OCI-LY7 (cell line): ENCODE results near the gene DDX54. TPM values are rescaled to one million over a fixed set of nuclear protein-coding genes. Genes with fewer than 3 reads are reported as not detected.

ENCODE experiments used
- BruUV-seq: library from RNA; stranded (reverse); fragments of 400-500 nt; replicated peaks from 2 replicates; lab custom pipeline; 2021; lab: Mats Ljungman, UMichigan
- CTCF ChIA-PET: fragments of 300-600 bp; sonication (Branson Sonifier 250); formaldehyde crosslinking; loops from one replicate; lab custom pipeline; 2022; ENCODE audit warnings: antibody characterized with exemption; ENCODE audit not compliant: unreplicated experiment; lab: Charles Lee
- POLR2A ChIA-PET: fragments of 300-600 bp; sonication (Branson Sonifier 250); formaldehyde crosslinking; loops from one replicate; lab custom pipeline; 2022; ENCODE audit warnings: antibody characterized with exemption; lab: Charles Lee
- DNase-seq: peaks from one replicate; pipeline ENCODE4 v3.0.0-alpha.2; 2015; ENCODE audit warnings: low spot score
- H2AFZ ChIP-seq: fragments of 200-600 bp; sonication (generic), shearing (Covaris generic); 2 replicates; pipeline ENCODE4 v1.6.1; 2014; ENCODE audit warnings: mild to moderate bottlenecking, antibody characterized with exemption, low read length, moderate library complexity
- H3K27ac ChIP-seq: fragments of 200-600 bp; sonication (generic); 2 replicates; pipeline ENCODE4 v1.5.1; 2014; ENCODE audit warnings: mixed run types, low read depth, mild to moderate bottlenecking, moderate library complexity, low read length, inconsistent platforms; ENCODE audit not compliant: poor library complexity, severe bottlenecking
- H3K36me3 ChIP-seq: fragments of 200-600 bp; sonication (generic); 2 replicates; pipeline ENCODE4 v1.6.1; 2014; ENCODE audit warnings: mild to moderate bottlenecking, antibody characterized with exemption, low read length, moderate library complexity, mixed read lengths; ENCODE audit not compliant: insufficient read depth
- H3K4me1 ChIP-seq: fragments of 200-600 bp; sonication (generic); 2 replicates; pipeline ENCODE4 v1.5.1; 2014; ENCODE audit warnings: mild to moderate bottlenecking, low read length; ENCODE audit not compliant: insufficient read depth, poor library complexity, severe bottlenecking
- H3K4me2 ChIP-seq: fragments of 200-600 bp; sonication (generic); 2 replicates; pipeline ENCODE4 v1.6.1; 2014; ENCODE audit warnings: mild to moderate bottlenecking, low read length
- H3K4me3 ChIP-seq: fragments of 200-600 bp; sonication (generic); 2 replicates; pipeline ENCODE4 v1.5.1; 2014; ENCODE audit warnings: mild to moderate bottlenecking, low read depth, low read length; ENCODE audit not compliant: poor library complexity, severe bottlenecking
- H3K79me2 ChIP-seq: fragments of 200-600 bp; sonication (generic); 2 replicates; pipeline ENCODE4 v1.6.1; 2016; ENCODE audit warnings: low read depth, mild to moderate bottlenecking, low read length, moderate library complexity, mixed read lengths; ENCODE audit not compliant: insufficient read depth
- H3K9me2 ChIP-seq: fragments of 200-600 bp; sonication (generic); 2 replicates; pipeline ENCODE4 v1.6.1; 2016; ENCODE audit warnings: mild to moderate bottlenecking, low read length, mixed read lengths; ENCODE audit not compliant: insufficient read depth
- H3K9me3 ChIP-seq: fragments of 200-600 bp; sonication (generic); 2 replicates; pipeline ENCODE4 v1.6.1; 2014; ENCODE audit warnings: mild to moderate bottlenecking, mixed run types, low read length, mixed read lengths
- H4K20me1 ChIP-seq: fragments of 200-600 bp; sonication (generic); 2 replicates; pipeline ENCODE4 v1.6.1; 2014; ENCODE audit warnings: mild to moderate bottlenecking, antibody characterized with exemption, low read length, moderate library complexity, mixed read lengths; ENCODE audit not compliant: insufficient read depth
- CTCF ChIP-seq: fragments of 200-600 bp; sonication (generic); conservative IDR thresholded peaks from 2 replicates; pipeline ENCODE4 v1.5.1; 2014; ENCODE audit warnings: mild to moderate bottlenecking, antibody characterized with exemption, low read length, moderate library complexity, mixed read lengths
- EZH2phosphoT487 ChIP-seq: fragments of 200-600 bp; sonication (generic); IDR thresholded peaks from 2 replicates; pipeline ENCODE4 v1.6.1; 2018; ENCODE audit warnings: low read depth, borderline replicate concordance, mild to moderate bottlenecking, mixed run types, antibody characterized with exemption, low read length, moderate library complexity, mixed read lengths
- intact Hi-C: fragments of 100-400 bp; cut with micrococcal nuclease; formaldehyde crosslinking; loops from one replicate; pipeline ENCODE4 v1.10.0; 2022; ENCODE audit not compliant: unreplicated experiment
- total RNA-seq, 2 experiments: library from RNA; depleted of rRNA in 1 of 2; stranded (reverse); fragments of >200 nt in 1 of 2; shearing (Covaris generic) in 1 of 2; gene quantifications; 2 replicates each; pipeline ENCODE4 v1.2.3, GENCODE V29; 2014 to 2022

The DDX54 gene
- total RNA-seq, 2 experiments from 2014 or later, result 87.2 to 145 TPM

DNA sequence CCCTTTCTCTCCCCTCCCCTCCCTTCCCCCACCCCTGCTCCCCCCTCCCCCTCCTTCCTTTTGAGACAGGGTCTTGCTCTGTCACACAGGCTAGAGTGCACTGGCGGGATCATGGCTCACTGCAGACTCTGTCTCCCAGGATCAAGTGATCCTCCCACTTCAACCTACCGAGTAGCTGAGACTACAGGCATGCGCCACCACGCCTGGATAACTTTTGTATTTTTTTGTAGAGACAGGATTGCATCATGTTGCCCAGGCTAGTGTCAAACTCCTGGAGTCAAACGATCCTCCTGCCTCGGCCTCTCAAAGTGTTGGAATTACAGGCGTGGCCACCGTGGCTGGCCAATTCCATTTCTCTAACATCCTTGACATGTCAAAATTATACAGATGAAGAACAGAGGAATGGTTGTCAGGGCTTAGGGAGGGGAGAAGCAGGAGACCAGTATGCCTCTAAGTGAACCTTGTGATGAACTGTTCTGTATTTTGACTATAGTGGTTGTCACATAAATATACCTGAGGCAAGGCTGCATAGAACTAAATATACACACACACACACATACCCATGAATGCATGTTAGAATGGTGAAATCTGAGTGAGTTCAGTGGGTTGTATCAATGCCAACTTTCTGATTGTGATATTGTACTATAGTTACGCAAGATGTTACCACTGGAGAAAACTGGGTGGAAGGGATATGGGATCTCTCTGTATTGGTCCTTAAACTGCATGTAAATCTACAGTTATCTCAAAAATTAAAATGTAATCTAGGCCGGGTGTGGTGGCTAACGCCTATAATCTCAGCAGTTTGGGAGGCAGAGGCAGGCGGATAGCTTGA lies 39.3 kb downstream of the DDX54 start:
- H3K4me2 ChIP-seq, result no peak overlapping the region; the same call in 1 of the 2 replicates
- H3K36me3 ChIP-seq, result no peaks in the 10 kb centered on the region
- TF ChIP-seq CTCF, result no peak
- no peak for TF ChIP-seq EZH2phosphoT487
- intact Hi-C loops, result no loop called here
- no peak overlapping the region for H3K27ac ChIP-seq
- no peaks in the 10 kb centered on the region for H3K9me3 ChIP-seq
- H2AFZ ChIP-seq, result no peak overlapping the region; the same call in 1 of the 2 replicates
- H3K4me1 ChIP-seq, result peaks cover 38% of the 10 kb centered on the region
- no peaks in the 10 kb centered on the region for H3K79me2 ChIP-seq
- no peaks in the 10 kb centered on the region for H4K20me1 ChIP-seq
- POLR2A ChIA-PET, result interaction anchor here (0.7 to 0.8 kb wide), 3 partner anchors 17 to 37 kb away, joined by 4 to 5 read pairs (median 4); no protein-coding TSS in a partner anchor
- CTCF ChIA-PET, result no interaction called here
- no TSS peak for BruUV-seq
- H3K4me3 ChIP-seq, result no peak overlapping the region
- H3K9me2 ChIP-seq, result no peaks in the 10 kb centered on the region
- no peak for DNase-seq

GRCh38 chr12:113144806-113145205 lies 40.5 kb downstream of the DDX54 start:
- Histone ChIP-seq H3K4me3 (no peak overlapping the region), H3K9me2 (no peaks in the 10 kb centered on the region), H4K20me1 (no peaks in the 10 kb centered on the region), H3K4me2 (no peak overlapping the region), H3K36me3 (no peaks in the 10 kb centered on the region), H3K79me2 (no peaks in the 10 kb centered on the region), H3K4me1 (peaks cover 48% of the 10 kb centered on the region), H3K27ac (no peak overlapping the region), H3K9me3 (no peaks in the 10 kb centered on the region), H2AFZ (no peak overlapping the region)
- ChIA-PET POLR2A (interaction anchor here (0.8 to 0.9 kb wide), 2 partner anchors 10 to 17 kb away, joined by 3 read pairs; no protein-coding TSS in a partner anchor), CTCF (no interaction called here)
- DNase-seq, result no peak
- intact Hi-C loops, result no loop called here
- BruUV-seq, result no TSS peak
- no peak for TF ChIP-seq CTCF
- no peak for TF ChIP-seq EZH2phosphoT487

DNA sequence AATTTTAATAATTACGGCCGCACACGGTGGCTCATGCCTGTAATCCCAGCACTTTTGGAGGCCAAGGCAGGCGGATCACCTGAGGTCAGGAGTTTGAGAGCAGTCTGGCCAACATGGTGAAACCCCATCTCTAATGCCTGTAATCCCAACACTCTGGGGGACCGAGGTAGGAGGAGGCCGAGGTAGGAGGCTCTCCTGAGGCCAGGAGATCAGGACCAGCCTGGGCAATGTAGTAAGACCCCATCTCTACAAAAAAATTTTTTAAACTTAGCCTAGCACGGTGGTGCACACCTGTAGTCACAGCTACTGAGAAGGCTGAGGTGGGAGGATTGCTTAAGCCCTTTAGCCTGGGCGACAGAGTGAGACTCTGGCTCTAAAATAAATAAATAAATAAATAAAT lies 41.3 kb downstream of the DDX54 start:
- Histone ChIP-seq H3K9me3 (no peaks in the 10 kb centered on the region), H3K4me2 (no peak overlapping the region), H3K36me3 (no peaks in the 10 kb centered on the region), H3K27ac (no peak overlapping the region), H3K9me2 (no peaks in the 10 kb centered on the region), H3K4me1 (peaks cover 48% of the 10 kb centered on the region), H2AFZ (no peak overlapping the region), H4K20me1 (no peaks in the 10 kb centered on the region), H3K4me3 (no peak overlapping the region), H3K79me2 (no peaks in the 10 kb centered on the region)
- no peak for DNase-seq
- TF ChIP-seq CTCF (no peak), EZH2phosphoT487 (no peak)
- no TSS peak for BruUV-seq
- POLR2A ChIA-PET, result interaction anchor here (0.8 kb wide), 1 partner anchor 18 kb away, joined by 3 read pairs; no protein-coding TSS in a partner anchor
- CTCF ChIA-PET, result no interaction called here
- intact Hi-C loops, result no loop called here
